Gastrocnemius medialis (tissue), 4 donors: Measurements from ENCODE around the gene ADSS1. TPM values are rescaled to one million over a fixed set of nuclear protein-coding genes. Genes with fewer than 3 reads are reported as not detected.

Experiments used
- ATAC-seq, 2 donors: fragments of 150-250 bp; one replicate each; pipeline ENCODE4 v1.9.1; 2016
- DNase-seq, 2 donors: peaks; one replicate each; pipeline ENCODE4 v3.0.0-alpha.2; 2019
- H3K27ac ChIP-seq, 4 donors: fragments of 200-600 bp; sonication (generic); 1 replicate in 1 of 4; 2 replicates in 3 of 4; pipeline ENCODE4 v1.5.1; 2016 to 2018; ENCODE audit warnings: mild to moderate bottlenecking in 2 of 4, moderate library complexity in 1 of 4
- H3K27me3 ChIP-seq, 3 donors: fragments of 200-600 bp; sonication (generic) in 2 of 3; 1 replicate in 1 of 3; 2 replicates in 2 of 3; pipeline versions ENCODE4 v1.5.1 to v1.6.0; 2016 to 2019; ENCODE audit warnings: mild to moderate bottlenecking in 1 of 3, moderate library complexity in 1 of 3
- H3K36me3 ChIP-seq, 2 donors: fragments of 200-600 bp; sonication (generic) in 1 of 2; one replicate each; pipeline ENCODE4 v1.5.1; 2017 to 2018
- H3K4me1 ChIP-seq, 2 donors: fragments of 200-600 bp; sonication (generic) in 1 of 2; one replicate each; pipeline ENCODE4 v1.5.1; 2016 to 2017; ENCODE audit warnings: mild to moderate bottlenecking in 2 of 2
- H3K4me3 ChIP-seq, 4 donors: fragments of 200-600 bp; sonication (generic) in 3 of 4; 1 replicate in 1 of 4; 2 replicates in 3 of 4; pipeline ENCODE4 v1.5.1; 2016 to 2019; ENCODE audit warnings: mild to moderate bottlenecking in 2 of 4
- H3K9me3 ChIP-seq, 3 donors: fragments of 200-600 bp; sonication (generic) in 2 of 3; 1 replicate in 1 of 3; 2 replicates in 2 of 3; pipeline ENCODE4 v1.5.1; 2016 to 2019
- CTCF ChIP-seq, 5 experiments: fragments of 450-650 bp in 3 of 5; fragments of 200-600 bp in 2 of 5; sonication (generic) in 2 of 5; IDR thresholded peaks in 4 of 5; conservative IDR thresholded peaks in 1 of 5; 1 replicate in 4 of 5; 2 replicates in 1 of 5; pipeline ENCODE4 v1.5.1; 2016 to 2019; ENCODE audit warnings: antibody characterized with exemption in 5 of 5, mild to moderate bottlenecking in 3 of 5, moderate library complexity in 3 of 5
- POLR2A ChIP-seq, 2 donors: fragments of 450-650 bp; IDR thresholded peaks; one replicate each; pipeline ENCODE4 v1.6.1; 2017; ENCODE audit warnings: antibody characterized with exemption in 2 of 2, mild to moderate bottlenecking in 2 of 2, moderate library complexity in 2 of 2
- in situ Hi-C, 4 donors: fragments of 200-750 bp; cut with MboI; loops; one replicate each; pipeline versions ENCODE4 v1.15.0 to v1.8.0; 2017; ENCODE audit warnings: low sequenced_read_pairs in 4 of 4
- intact Hi-C: fragments of 100-400 bp; cut with DNase I; formaldehyde crosslinking; loops from one replicate; pipeline ENCODE4 v1.15.1; 2023; ENCODE audit warnings: low total_unique reads
- total RNA-seq, 4 donors: library from RNA; depleted of rRNA; stranded (reverse); fragments of >200 nt; gene quantifications; one replicate each; pipeline versions ENCODE4 v1.1.0 to v1.2.3, GENCODE V29; 2016

The ADSS1 gene
- total RNA-seq, 4 donors from 2014 or later = 165 to 577 (median 232) TPM

GRCh38 chr14:104701383-104702076 lies 22.5 kb upstream of the ADSS1 start:
- Histone ChIP-seq H3K4me1 (peaks cover 12 to 16% of the 10 kb centered on the region in 2 donors), H3K27ac (peak overlapping the region in 1 of 4 donors; percentile 9)
- ATAC-seq = no peak

DNA sequence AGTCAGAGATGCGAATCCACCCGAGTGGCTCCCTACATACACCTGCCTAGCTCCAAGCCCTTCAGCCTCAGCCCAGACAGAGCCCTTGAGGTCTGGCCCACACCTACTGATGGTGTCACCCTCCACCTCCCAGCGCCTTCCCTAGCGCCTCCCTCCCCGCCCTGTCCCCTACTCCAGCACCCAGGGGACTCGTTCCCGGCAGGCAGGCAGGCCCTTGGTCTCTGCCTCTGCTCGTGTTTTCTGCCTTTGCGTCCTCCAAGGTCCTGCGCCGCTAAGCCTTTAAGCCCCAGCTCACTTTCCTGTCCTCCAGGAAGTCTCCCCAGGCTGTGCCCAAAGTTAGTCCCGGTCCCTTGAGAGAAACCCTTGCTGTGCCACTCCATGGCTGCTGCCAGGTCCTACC lies 21.9 kb upstream of the ADSS1 start:
- no peak for ATAC-seq
- Histone ChIP-seq H3K9me3 (no peaks in the 10 kb centered on the region), H3K27me3 (no peaks in the 10 kb centered on the region), H3K27ac (peak overlapping the region in 1 of 4 donors; percentile 9), H3K36me3 (peaks cover 0 to 10% of the 10 kb centered on the region in 2 donors), H3K4me3 (no peak overlapping the region), H3K4me1 (peaks cover 12 to 15% of the 10 kb centered on the region in 2 donors)
- in situ Hi-C loops = no loop called here
- DNase-seq = no peak
- no peak for TF ChIP-seq CTCF (IDR thresholded peaks at IDR 0.05 in 4 of 5, conservative IDR thresholded peaks at IDR 0.05 in 1 of 5)
- TF ChIP-seq POLR2A (IDR thresholded peaks at IDR 0.05) = no peak
- intact Hi-C loops = no loop called here

More at GRCh38 chr14:104701383-104702076, 22.5 kb upstream of the ADSS1 start:
- no peak for DNase-seq
- intact Hi-C loops = no loop called here
- Histone ChIP-seq H3K4me3 (no peak overlapping the region), H3K9me3 (no peaks in the 10 kb centered on the region), H3K27me3 (no peaks in the 10 kb centered on the region), H3K36me3 (peaks cover 0 to 10% of the 10 kb centered on the region in 2 donors)
- in situ Hi-C loops = no loop called here
- TF ChIP-seq CTCF (IDR thresholded peaks at IDR 0.05 in 4 of 5, conservative IDR thresholded peaks at IDR 0.05 in 1 of 5) (no peak), POLR2A (IDR thresholded peaks at IDR 0.05) (no peak)

DNA sequence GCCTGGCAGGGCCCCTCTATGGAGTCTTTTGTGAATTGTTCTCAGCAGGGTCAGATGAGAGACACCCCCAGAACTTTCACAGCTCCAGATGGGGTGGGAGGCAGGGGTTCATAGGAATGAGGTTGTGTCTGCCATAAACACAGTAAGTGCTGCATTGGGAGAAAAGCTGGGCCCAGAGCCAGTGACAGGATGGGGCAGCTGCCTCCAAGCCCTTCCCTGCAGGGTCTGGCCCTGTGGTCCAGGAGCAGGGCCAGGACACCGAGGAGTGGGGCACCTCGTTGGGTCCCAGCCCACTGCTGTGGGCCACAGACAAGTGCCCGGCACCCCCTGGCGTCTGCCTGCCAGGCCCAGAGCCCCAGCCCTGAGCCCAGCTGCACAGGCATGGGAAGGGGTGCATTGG lies 21.4 kb upstream of the ADSS1 start:
- DNase-seq = no peak
- ATAC-seq = no peak
- no peaks in the 10 kb centered on the region for H3K9me3 ChIP-seq
- no peak overlapping the region for H3K4me3 ChIP-seq
- H3K36me3 ChIP-seq = peaks cover 0 to 10% of the 10 kb centered on the region in 2 donors
- intact Hi-C loops = no loop called here
- H3K27ac ChIP-seq = no peak overlapping the region
- in situ Hi-C loops = no loop called here
- TF ChIP-seq CTCF (IDR thresholded peaks at IDR 0.05 in 4 of 5, conservative IDR thresholded peaks at IDR 0.05 in 1 of 5) (no peak), POLR2A (IDR thresholded peaks at IDR 0.05) (no peak)
- H3K27me3 ChIP-seq = no peaks in the 10 kb centered on the region
- H3K4me1 ChIP-seq = peaks cover 11 to 12% of the 10 kb centered on the region in 2 donors

GRCh38 chr14:104703269-104703668 lies 20.8 kb upstream of the ADSS1 start:
- Histone ChIP-seq H3K4me1 (peaks cover 8 to 10% of the 10 kb centered on the region in 2 donors), H3K27me3 (no peaks in the 10 kb centered on the region), H3K9me3 (no peaks in the 10 kb centered on the region), H3K4me3 (no peak overlapping the region), H3K27ac (no peak overlapping the region), H3K36me3 (peaks cover 0 to 10% of the 10 kb centered on the region in 2 donors)
- TF ChIP-seq CTCF (IDR thresholded peaks at IDR 0.05 in 4 of 5, conservative IDR thresholded peaks at IDR 0.05 in 1 of 5) = no peak
- in situ Hi-C loops = no loop called here
- intact Hi-C loops = no loop called here
- ATAC-seq (no peak), DNase-seq (no peak)
